Parathyroid adenoma (tissue), 2 donors: ENCODE data around the gene NF1.
"Not testable (repeated sequence)": the region's sequence is repeated elsewhere in the genome, so short reads cannot be mapped to it uniquely, and the experiment has no call there.

Experiments
- H2AFZ ChIP-seq: fragments of 300-600 bp; sonication (generic); one replicate; pipeline ENCODE4 v1.7.0; 2017; ENCODE audit warnings: antibody characterized with exemption, mild to moderate bottlenecking
- H3K27ac ChIP-seq: fragments of 300-600 bp; sonication (generic); one replicate; pipeline ENCODE4 v1.7.0; 2017
- H3K27me3 ChIP-seq: fragments of 300-600 bp; sonication (generic); one replicate; pipeline ENCODE4 v1.7.0; 2017; ENCODE audit warnings: low read length; ENCODE audit not compliant: control insufficient read depth, insufficient read depth
- H3K36me3 ChIP-seq: fragments of 300-600 bp; sonication (generic); one replicate; pipeline ENCODE4 v1.7.0; 2017; ENCODE audit warnings: low read length; ENCODE audit not compliant: control insufficient read depth, insufficient read depth
- H3K4me1 ChIP-seq: fragments of 300-600 bp; sonication (generic); one replicate; pipeline ENCODE4 v1.7.0; 2017; ENCODE audit warnings: control low read depth
- H3K4me2 ChIP-seq: fragments of 300-600 bp; sonication (generic); one replicate; pipeline ENCODE4 v1.7.0; 2017; ENCODE audit warnings: low read length
- H3K4me3 ChIP-seq: fragments of 300-600 bp; sonication (generic); one replicate; pipeline ENCODE4 v1.7.0; 2017; ENCODE audit warnings: low read depth, low read length
- H3K79me2 ChIP-seq: fragments of 300-600 bp; sonication (generic); one replicate; pipeline ENCODE4 v1.7.0; 2017; ENCODE audit warnings: control low read depth
- H3K9ac ChIP-seq: fragments of 300-600 bp; sonication (generic); one replicate; pipeline ENCODE4 v1.7.0; 2017; ENCODE audit warnings: mild to moderate bottlenecking
- H3K9me3 ChIP-seq: fragments of 300-600 bp; sonication (generic); one replicate; pipeline ENCODE4 v1.7.0; 2017; ENCODE audit warnings: low read length; ENCODE audit not compliant: control insufficient read depth
- TF ChIP-seq, protein P1 (sequence below): fragments of 300-600 bp; sonication (generic); IDR thresholded peaks from one replicate; pipeline ENCODE4 v1.7.0; 2017; ENCODE audit warnings: antibody characterized with exemption, mild to moderate bottlenecking
- donor health status: primary hyperparathyroidism.

The NF1 gene

DNA sequence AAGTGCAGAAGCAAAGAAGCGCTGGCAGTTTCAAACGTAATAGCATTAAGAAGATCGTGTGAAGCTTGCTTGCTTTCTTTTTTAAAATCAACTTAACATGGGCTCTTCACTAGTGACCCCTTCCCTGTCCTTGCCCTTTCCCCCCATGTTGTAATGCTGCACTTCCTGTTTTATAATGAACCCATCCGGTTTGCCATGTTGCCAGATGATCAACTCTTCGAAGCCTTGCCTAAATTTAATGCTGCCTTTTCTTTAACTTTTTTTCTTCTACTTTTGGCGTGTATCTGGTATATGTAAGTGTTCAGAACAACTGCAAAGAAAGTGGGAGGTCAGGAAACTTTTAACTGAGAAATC lies 279.3 kb downstream of the NF1 start:
- Histone ChIP-seq H3K27me3 (no peaks in the 10 kb centered on the region), H3K79me2 (no peaks in the 10 kb centered on the region), H3K4me2 (no peak overlapping the region), H3K27ac (no peak overlapping the region), H3K4me3 (no peak overlapping the region), H3K9me3 (no peaks in the 10 kb centered on the region), H3K9ac (no peak overlapping the region), H3K4me1 (no peaks in the 10 kb centered on the region), H2AFZ (no peak overlapping the region), H3K36me3 (no peaks in the 10 kb centered on the region)
- TF ChIP-seq, protein P1, sequence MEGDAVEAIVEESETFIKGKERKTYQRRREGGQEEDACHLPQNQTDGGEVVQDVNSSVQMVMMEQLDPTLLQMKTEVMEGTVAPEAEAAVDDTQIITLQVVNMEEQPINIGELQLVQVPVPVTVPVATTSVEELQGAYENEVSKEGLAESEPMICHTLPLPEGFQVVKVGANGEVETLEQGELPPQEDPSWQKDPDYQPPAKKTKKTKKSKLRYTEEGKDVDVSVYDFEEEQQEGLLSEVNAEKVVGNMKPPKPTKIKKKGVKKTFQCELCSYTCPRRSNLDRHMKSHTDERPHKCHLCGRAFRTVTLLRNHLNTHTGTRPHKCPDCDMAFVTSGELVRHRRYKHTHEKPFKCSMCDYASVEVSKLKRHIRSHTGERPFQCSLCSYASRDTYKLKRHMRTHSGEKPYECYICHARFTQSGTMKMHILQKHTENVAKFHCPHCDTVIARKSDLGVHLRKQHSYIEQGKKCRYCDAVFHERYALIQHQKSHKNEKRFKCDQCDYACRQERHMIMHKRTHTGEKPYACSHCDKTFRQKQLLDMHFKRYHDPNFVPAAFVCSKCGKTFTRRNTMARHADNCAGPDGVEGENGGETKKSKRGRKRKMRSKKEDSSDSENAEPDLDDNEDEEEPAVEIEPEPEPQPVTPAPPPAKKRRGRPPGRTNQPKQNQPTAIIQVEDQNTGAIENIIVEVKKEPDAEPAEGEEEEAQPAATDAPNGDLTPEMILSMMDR: no peak

DNA sequence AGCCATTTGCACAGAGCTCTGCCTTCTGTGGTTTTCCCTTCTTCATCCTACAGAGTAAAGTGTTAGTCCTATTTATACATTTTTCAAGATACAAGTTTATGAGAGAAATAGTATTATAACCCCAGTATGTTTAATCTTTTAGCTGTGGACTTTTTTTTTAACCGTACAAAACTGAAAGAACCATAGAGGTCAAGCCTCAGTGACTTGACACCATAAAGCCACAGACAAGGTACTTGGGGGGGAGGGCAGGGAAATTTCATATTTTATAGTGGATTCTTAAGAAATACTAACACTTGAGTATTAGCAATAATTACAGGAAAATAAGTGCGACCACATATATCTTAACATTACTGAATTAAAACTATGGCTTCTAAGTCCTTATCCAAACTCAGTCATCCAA lies 279.7 kb downstream of the NF1 start:
- H3K27ac ChIP-seq: no peak overlapping the region
- no peak overlapping the region for H3K4me3 ChIP-seq
- H3K4me1 ChIP-seq: no peaks in the 10 kb centered on the region
- no peak overlapping the region for H2AFZ ChIP-seq
- no peaks in the 10 kb centered on the region for H3K36me3 ChIP-seq
- H3K4me2 ChIP-seq: no peak overlapping the region
- no peak overlapping the region for H3K9ac ChIP-seq
- H3K79me2 ChIP-seq: no peaks in the 10 kb centered on the region
- H3K9me3 ChIP-seq: no peaks in the 10 kb centered on the region
- TF ChIP-seq, protein P1: no peak
- no peaks in the 10 kb centered on the region for H3K27me3 ChIP-seq

DNA sequence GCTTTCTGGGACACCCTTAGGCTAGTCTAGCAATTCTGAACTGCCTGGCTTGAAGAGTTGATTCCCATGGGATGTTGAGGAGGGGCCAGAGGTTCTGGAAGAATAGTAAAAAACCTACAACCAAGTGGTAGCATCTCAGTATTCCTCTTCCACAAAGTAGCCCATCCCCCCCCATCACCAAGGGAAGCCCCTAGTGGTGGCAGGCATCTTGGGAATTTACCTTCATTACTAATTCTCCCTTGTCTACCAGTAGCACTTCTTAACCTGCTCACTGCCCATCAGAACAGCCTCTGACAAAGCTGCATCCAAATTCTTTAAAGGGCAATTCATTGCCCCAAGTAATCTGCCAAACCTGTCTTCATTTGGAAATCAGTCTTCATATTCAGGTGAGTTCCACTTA lies 283.9 kb downstream of the NF1 start:
- Histone ChIP-seq H3K79me2 (no peaks in the 10 kb centered on the region), H3K36me3 (no peaks in the 10 kb centered on the region), H3K4me2 (no peak overlapping the region), H3K9ac (no peak overlapping the region), H3K9me3 (no peaks in the 10 kb centered on the region), H3K27ac (no peak overlapping the region), H3K4me1 (no peaks in the 10 kb centered on the region), H3K27me3 (no peaks in the 10 kb centered on the region), H2AFZ (no peak overlapping the region), H3K4me3 (no peak overlapping the region)
- TF ChIP-seq, protein P1: no peak

DNA sequence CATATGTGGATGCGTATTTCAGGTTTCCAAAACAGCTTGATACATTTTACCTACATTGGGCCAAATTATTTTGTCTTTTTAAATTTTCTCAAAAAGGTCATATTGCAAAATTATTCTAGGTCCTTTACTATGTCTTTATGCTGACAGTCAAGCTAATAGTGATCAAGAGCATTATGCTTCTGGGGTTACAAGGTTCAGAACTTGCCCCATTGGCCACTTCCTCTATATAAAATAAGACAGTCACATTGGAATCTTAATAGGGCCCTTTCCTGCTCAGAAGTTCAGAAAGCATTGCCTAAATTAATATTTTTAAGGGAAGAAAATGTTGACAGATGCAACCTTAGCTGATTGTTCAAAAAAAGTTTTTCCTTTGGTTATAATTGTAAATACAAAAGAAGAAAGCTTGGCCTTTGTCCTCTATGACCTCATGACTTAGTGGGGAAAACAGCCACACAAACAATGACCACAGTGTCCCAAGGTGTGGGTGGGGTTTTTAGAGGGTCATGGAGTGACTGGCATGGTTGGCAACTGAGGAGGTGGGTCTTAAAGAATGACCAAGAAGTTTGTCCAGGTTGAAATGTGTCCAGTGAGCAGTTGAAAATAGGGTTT lies 284.9 kb downstream of the NF1 start:
- TF ChIP-seq, protein P1: no peak
- no peaks in the 10 kb centered on the region for H3K9me3 ChIP-seq
- no peak overlapping the region for H3K4me2 ChIP-seq
- H3K36me3 ChIP-seq: no peaks in the 10 kb centered on the region
- H3K27ac ChIP-seq: no peak overlapping the region
- no peaks in the 10 kb centered on the region for H3K79me2 ChIP-seq
- H2AFZ ChIP-seq: no peak overlapping the region
- no peaks in the 10 kb centered on the region for H3K4me1 ChIP-seq
- H3K9ac ChIP-seq: no peak overlapping the region
- H3K27me3 ChIP-seq: no peaks in the 10 kb centered on the region
- H3K4me3 ChIP-seq: no peak overlapping the region

DNA sequence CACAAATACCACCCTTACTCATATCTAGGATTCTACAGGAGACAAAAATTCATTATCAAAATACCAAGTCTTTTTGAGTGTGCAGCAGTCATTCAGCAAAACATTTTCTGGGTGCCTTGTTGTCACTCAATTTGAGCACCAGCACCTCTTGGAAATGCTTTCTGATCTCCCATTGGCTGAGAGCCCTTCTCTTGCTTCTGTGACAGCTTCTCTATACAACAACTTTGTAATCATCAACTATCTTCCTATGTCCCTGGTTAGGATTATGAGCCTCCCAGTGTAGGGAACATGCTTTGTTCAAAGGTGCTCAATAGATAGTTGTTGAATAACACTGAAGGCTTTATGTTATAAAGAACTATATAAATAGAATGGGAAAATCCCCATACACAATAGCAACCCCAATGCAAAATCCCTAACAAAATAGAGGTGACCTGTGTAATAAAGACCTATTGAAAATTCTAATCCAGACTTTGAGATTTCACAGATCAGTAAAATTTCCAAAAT lies 286.4 kb downstream of the NF1 start:
- Histone ChIP-seq H3K4me1 (no peaks in the 10 kb centered on the region), H3K27me3 (no peaks in the 10 kb centered on the region), H3K9ac (no peak overlapping the region), H2AFZ (no peak overlapping the region), H3K9me3 (no peaks in the 10 kb centered on the region), H3K36me3 (no peaks in the 10 kb centered on the region), H3K4me2 (no peak overlapping the region), H3K27ac (no peak overlapping the region), H3K4me3 (no peak overlapping the region), H3K79me2 (no peaks in the 10 kb centered on the region)
- TF ChIP-seq, protein P1: no peak

DNA sequence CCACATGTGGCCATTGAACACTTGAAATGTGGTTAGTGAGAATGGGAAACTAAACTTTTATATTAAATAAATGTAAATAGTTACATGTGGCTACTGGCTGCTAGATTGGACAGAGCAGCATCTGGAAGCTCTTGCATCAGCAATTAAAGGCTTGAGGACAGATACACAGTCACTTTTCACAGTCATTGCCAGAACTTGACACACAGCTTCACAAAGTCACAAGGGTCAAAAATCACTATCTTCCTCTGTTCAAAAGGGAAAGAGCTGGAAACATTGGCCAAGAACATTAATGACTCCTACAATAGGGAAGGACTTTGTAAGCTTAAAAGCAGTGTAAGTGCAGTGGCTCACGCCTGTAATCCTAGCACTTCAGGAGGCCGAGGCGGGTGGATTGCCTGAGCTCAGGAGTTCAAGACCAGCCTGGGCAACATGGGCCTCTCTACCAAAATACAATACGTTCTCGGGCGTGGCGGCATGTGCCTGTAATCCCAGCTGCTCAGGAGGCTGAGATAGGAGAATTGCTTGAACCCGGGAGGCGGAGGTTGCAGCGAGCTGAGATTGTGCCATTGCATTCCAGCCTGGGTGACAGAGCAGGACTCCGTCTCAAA lies 288.0 kb downstream of the NF1 start:
- not testable (repeated sequence) for H3K27me3 ChIP-seq, H3K4me2 ChIP-seq, H3K79me2 ChIP-seq, H3K4me1 ChIP-seq, H3K36me3 ChIP-seq, H3K4me3 ChIP-seq, H2AFZ ChIP-seq, H3K9me3 ChIP-seq, H3K9ac ChIP-seq, H3K27ac ChIP-seq

DNA sequence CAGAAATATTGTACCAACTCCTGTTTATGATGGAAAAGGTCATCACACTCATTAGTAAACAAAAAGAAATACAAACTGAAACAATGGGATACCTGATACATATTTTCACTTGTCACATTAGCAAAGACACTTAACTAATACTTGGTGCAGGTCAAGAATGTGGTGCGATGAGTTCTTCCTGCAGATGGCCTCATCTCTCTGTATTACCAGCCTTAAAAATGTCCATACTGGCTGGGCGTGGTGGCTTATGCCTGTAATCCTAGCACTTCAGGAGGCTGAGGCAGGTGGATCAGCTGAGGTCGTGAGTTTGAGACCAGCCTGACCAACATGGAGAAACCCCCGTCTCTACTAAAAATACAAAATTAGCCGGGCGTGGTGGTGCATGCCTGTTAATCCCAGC lies 288.7 kb downstream of the NF1 start:
- H3K27ac ChIP-seq, H3K36me3 ChIP-seq, H3K4me1 ChIP-seq, H3K4me3 ChIP-seq, H2AFZ ChIP-seq, H3K4me2 ChIP-seq, H3K79me2 ChIP-seq, H3K9ac ChIP-seq, H3K27me3 ChIP-seq, H3K9me3 ChIP-seq: not testable (repeated sequence)
